SH-SY5Y (cell line): ENCODE measurements around the gene GDF10.

Experiments used
- GATA2 ChIP-seq: IDR thresholded peaks from 2 replicates; pipeline ENCODE4 v1.6.1; 2011; ENCODE audit warnings: mild to moderate bottlenecking, low read depth, low read length
- GATA3 ChIP-seq: IDR thresholded peaks from 2 replicates; pipeline ENCODE4 v1.6.1; 2011; ENCODE audit warnings: low read depth, mild to moderate bottlenecking, low read length, moderate library complexity

DNA sequence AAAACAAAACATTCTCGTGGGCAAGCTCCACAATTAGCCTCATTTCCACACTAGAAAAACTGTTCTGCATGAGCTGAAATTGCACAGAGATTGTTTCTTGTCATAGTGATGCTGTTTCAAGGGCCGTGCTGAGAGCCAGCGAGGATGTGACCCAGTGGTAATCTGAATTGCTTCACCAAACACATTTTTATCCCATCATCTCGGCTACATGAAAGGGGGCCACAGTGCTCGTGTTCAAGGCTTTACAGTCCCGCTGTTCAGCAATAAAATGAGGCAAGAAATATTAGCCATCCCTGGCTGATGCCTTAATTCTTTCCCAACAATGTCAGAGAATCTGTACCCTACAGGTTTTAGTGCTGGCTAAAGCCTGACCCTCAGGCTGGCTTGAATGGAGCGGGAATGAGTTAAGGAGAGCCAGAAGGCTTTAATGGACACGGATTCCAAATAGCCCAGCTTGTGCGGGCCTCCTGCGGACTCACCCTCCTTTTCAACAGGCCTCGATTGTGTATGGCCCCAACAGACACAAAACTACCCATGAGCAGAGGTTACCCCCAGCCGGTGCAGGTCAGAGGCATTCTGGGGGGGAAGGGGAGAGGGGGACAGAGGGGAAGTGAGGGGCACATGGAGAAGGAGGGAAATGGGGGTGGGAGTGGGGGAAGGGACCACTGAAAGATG is 2.0 kb upstream of the GDF10 start:
- TF ChIP-seq GATA3 (no peak), GATA2 (no peak)
